Transverse colon (tissue), 4 donors: ENCODE measurements around the gene GABBR2. TPM values are rescaled to one million over a fixed set of nuclear protein-coding genes. Genes with fewer than 3 reads are reported as not detected.

Experiments
- DNase-seq: peaks from one replicate; pipeline ENCODE4 v3.0.0-alpha.2; 2019
- H3K27ac ChIP-seq, 4 donors: fragments of 200-600 bp; sonication (generic); 2 replicates each; pipeline ENCODE4 v1.5.1; 2016 to 2018; ENCODE audit warnings: inconsistent platforms in 4 of 4
- H3K27me3 ChIP-seq: fragments of 200-600 bp; sonication (generic); 2 replicates; pipeline ENCODE4 v1.5.1; 2017; ENCODE audit warnings: inconsistent platforms
- H3K36me3 ChIP-seq, 4 donors: fragments of 200-600 bp; sonication (generic); 2 replicates each; pipeline ENCODE4 v1.5.1; 2017 to 2019; ENCODE audit warnings: inconsistent platforms in 4 of 4
- H3K4me1 ChIP-seq, 4 donors: fragments of 200-600 bp; sonication (generic); 2 replicates each; pipeline ENCODE4 v1.5.1; 2017 to 2020; ENCODE audit warnings: inconsistent platforms in 4 of 4
- H3K4me3 ChIP-seq, 4 donors: fragments of 200-600 bp; sonication (generic); 1 replicate in 1 of 4; 2 replicates in 3 of 4; pipeline versions ENCODE4 v1.5.1 to v1.6.1; 2017 to 2019; ENCODE audit warnings: inconsistent platforms in 4 of 4
- H3K9me3 ChIP-seq, 2 donors: fragments of 200-600 bp; sonication (generic); 2 replicates each; pipeline ENCODE4 v1.5.1; 2017 to 2019; ENCODE audit warnings: inconsistent platforms in 2 of 2
- EP300 ChIP-seq: sonication (generic); formaldehyde crosslinking; IDR thresholded peaks from one replicate; pipeline ENCODE4 v1.6.1; 2017; ENCODE audit warnings: antibody characterized with exemption, low read depth
- POLR2A ChIP-seq: fragments of 450-650 bp; IDR thresholded peaks from one replicate; pipeline ENCODE4 v1.6.1; 2016; ENCODE audit warnings: antibody characterized with exemption, mild to moderate bottlenecking, moderate library complexity
- POLR2AphosphoS5 ChIP-seq, 3 donors: sonication (generic); formaldehyde crosslinking; IDR thresholded peaks; one replicate each; pipeline ENCODE4 v1.6.1; 2016; ENCODE audit warnings: antibody characterized with exemption in 3 of 3
- WGBS, 2 donors: methylation state at CpG; one replicate each; pipeline ENCODE4 v1.1.5; 2018; ENCODE audit warnings: low coverage in 1 of 2; 5-methylcytosine and 5-hydroxymethylcytosine counted together
- in situ Hi-C, 4 donors: fragments of 200-750 bp; cut with MboI; loops; one replicate each; pipeline versions ENCODE4 v1.15.0 to v1.15.1; 2017; ENCODE audit warnings: low sequenced_read_pairs in 3 of 4, low pct_ligation_motif_present in 1 of 4, low pct_unique_long_range_greater_than_20kb in 1 of 4
- intact Hi-C: fragments of 100-400 bp; cut with DNase I; formaldehyde crosslinking; loops from one replicate; pipeline ENCODE4 v1.15.1; 2023; ENCODE audit warnings: low total_unique reads
- total RNA-seq, 4 donors: library from RNA; depleted of rRNA; stranded (reverse); fragments of >200 nt; gene quantifications; one replicate each; pipeline ENCODE4 v1.1.0, GENCODE V29; 2016
- TF ChIP-seq, protein P1 (sequence below), 5 experiments: fragments of 200-600 bp in 3 of 5; fragments of 450-650 bp in 2 of 5; sonication (generic) in 3 of 5; IDR thresholded peaks; 1 replicate in 2 of 5; 2 replicates in 3 of 5; pipeline ENCODE4 v1.5.1; 2016 to 2017; ENCODE audit warnings: antibody characterized with exemption in 5 of 5, inconsistent platforms in 3 of 5, mild to moderate bottlenecking in 2 of 5, moderate library complexity in 1 of 5

GABBR2 gene
- not detected for total RNA-seq

DNA sequence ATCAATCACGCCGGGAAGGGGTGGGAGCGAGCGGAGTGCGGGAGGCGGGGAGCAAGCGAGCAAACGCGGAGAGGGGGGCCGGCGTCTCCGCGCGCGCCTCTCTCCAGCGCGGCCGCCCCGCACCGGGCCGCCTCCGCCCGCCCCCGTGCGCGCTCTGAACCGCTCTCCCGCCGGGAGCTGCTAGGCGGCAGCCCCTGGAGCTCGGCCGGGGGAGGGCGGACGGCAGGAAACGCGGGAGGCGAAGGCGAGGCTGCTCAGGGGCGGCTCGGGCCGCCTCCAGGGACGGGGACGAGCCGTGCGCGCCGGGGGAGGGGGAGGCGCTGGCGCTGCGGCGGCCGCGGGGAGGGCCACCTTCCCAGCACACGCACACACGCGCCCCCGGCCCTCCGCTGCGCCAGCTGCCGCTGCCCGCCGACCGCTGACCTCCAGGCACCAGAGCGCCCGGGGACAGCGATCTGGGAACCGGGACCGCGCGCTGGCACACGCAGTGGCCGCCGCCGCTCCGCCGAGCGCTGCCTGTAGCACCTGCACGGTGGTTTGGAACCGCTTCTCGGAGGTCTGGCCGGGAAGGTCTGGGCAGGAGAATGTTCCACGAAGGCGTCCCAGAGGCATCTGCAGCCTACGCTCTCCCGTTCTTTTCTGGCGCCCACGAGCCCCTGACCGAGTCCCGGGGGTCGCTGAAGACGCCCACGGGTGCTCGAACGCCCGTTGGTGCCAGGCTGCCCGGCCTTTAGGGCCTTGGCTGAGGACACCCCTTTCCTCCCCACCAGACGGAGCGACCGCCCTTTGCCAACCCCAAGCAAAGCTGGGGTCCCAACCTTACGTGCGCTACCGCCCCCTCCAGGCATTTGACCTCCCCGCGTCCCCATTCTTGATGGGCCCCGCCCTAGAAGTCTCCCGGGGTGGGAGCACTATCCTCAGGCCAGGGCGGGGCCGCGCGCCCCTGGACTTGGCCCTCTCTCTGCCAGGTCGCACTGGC lies at the start of gene GABBR2:
GABBR2 (minus strand) TSS at position 3 of the 979 bp plus-strand sequence. CDS start 198 bp downstream, outside the sequence.
- 10% methylated on average over 61 of the region's 111 CpGs; no CpG with 5 or more reads in 1 of the 2 donors for WGBS, 2 donors
- Histone ChIP-seq H3K9me3 (no peaks in the 10 kb centered on the region), H3K4me1 (peaks cover 0 to 17% (median 10%) of the 10 kb centered on the region in 4 donors), H3K4me3 (peak within 1 kb of the TSS in 3 of 4 donors; percentile 15 to 40 (median 21)), H3K27ac (no peak within 1 kb of the TSS), H3K27me3 (peaks cover 80% of the 10 kb centered on the region), H3K36me3 (no peaks in the 10 kb centered on the region)
- TF ChIP-seq POLR2A, result no peak
- TF ChIP-seq EP300, result no peak
- TF ChIP-seq, protein P1, sequence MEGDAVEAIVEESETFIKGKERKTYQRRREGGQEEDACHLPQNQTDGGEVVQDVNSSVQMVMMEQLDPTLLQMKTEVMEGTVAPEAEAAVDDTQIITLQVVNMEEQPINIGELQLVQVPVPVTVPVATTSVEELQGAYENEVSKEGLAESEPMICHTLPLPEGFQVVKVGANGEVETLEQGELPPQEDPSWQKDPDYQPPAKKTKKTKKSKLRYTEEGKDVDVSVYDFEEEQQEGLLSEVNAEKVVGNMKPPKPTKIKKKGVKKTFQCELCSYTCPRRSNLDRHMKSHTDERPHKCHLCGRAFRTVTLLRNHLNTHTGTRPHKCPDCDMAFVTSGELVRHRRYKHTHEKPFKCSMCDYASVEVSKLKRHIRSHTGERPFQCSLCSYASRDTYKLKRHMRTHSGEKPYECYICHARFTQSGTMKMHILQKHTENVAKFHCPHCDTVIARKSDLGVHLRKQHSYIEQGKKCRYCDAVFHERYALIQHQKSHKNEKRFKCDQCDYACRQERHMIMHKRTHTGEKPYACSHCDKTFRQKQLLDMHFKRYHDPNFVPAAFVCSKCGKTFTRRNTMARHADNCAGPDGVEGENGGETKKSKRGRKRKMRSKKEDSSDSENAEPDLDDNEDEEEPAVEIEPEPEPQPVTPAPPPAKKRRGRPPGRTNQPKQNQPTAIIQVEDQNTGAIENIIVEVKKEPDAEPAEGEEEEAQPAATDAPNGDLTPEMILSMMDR (IDR thresholded peaks at IDR 0.05), result no peak
- TF ChIP-seq POLR2AphosphoS5 (IDR thresholded peaks at IDR 0.05), result no peak
- in situ Hi-C loops, result no loop called here
- intact Hi-C loops, result no loop called here
- DNase-seq, result no peak

DNA sequence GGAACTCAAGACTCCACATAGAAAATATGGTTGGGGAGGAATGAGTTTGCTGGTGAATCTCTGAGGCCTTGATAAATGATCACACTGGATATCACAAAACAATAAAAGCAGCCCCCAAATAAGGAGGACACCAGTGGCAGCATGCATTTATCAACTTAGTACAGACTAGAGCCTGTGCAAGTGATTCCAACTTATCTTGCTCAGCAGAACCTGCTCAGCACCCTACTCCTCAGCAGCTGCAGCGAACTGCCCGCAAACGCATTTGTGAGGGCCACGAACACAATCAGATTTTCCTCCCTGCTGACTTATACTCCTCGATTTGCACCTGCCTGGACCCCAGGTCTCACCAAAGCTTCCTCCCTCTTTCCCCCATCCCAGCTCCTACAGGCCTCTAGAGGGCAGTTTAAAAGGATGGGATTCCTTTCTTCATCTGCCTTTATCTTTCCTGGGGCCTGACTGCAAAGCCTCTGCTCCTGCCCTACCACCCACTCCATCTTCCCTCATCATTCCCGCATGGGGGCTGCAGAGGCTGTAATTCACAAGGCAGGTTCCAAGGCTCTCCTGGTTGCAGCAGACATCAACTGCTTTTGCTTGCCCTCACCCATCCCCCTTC lies 46.4 kb upstream of the GABBR2 start:
- no peak overlapping the region for H3K27ac ChIP-seq
- H3K9me3 ChIP-seq, result no peaks in the 10 kb centered on the region
- intact Hi-C loops (no loop called here), in situ Hi-C loops (no loop called here)
- H3K27me3 ChIP-seq, result no peaks in the 10 kb centered on the region
- no peak for DNase-seq
- WGBS, 2 donors, result 95 to 100% methylated on average over 1 to 6 of the region's 6 CpGs
- peaks cover 0 to 24% (median 5%) of the 10 kb centered on the region in 4 donors for H3K36me3 ChIP-seq
- TF ChIP-seq POLR2A, result no peak
- TF ChIP-seq EP300, result no peak
- TF ChIP-seq POLR2AphosphoS5 (IDR thresholded peaks at IDR 0.05), result no peak
- TF ChIP-seq, protein P1 (IDR thresholded peaks at IDR 0.05), result no peak
- H3K4me3 ChIP-seq, result no peak overlapping the region
- no peaks in the 10 kb centered on the region for H3K4me1 ChIP-seq

DNA sequence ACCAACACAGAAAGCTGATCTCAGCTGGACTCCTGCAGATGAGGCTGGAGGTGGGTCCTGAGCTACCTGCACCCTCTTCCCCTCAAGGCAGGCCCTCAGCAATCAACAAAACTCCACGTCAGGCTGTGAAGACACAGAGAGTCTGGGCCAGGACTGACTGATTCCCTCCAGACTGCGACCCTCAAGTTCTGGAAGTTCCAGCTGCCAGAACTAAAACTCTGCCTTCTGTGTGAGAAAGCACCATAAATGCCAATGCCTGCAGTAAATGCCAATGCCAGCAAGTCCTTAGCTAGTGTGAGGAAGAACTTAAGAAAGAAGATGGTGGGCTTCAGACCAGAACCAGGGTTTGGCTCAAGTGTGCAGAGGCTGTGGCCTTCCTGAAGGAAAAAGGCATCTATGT lies 42.5 kb upstream of the GABBR2 start:
- H3K27ac ChIP-seq, result no peak overlapping the region
- no peak overlapping the region for H3K4me3 ChIP-seq
- in situ Hi-C loops (no loop called here), intact Hi-C loops (no loop called here)
- peaks cover 0 to 16% (median 2%) of the 10 kb centered on the region in 4 donors for H3K36me3 ChIP-seq
- no peak for TF ChIP-seq EP300
- TF ChIP-seq, protein P1 (IDR thresholded peaks at IDR 0.05), result no peak
- no peaks in the 10 kb centered on the region for H3K4me1 ChIP-seq
- H3K27me3 ChIP-seq, result no peaks in the 10 kb centered on the region
- no peaks in the 10 kb centered on the region for H3K9me3 ChIP-seq
- 84% methylated on average over 2 of the region's 2 CpGs; no CpG with 5 or more reads in 1 of the 2 donors for WGBS, 2 donors
- no peak for DNase-seq

DNA sequence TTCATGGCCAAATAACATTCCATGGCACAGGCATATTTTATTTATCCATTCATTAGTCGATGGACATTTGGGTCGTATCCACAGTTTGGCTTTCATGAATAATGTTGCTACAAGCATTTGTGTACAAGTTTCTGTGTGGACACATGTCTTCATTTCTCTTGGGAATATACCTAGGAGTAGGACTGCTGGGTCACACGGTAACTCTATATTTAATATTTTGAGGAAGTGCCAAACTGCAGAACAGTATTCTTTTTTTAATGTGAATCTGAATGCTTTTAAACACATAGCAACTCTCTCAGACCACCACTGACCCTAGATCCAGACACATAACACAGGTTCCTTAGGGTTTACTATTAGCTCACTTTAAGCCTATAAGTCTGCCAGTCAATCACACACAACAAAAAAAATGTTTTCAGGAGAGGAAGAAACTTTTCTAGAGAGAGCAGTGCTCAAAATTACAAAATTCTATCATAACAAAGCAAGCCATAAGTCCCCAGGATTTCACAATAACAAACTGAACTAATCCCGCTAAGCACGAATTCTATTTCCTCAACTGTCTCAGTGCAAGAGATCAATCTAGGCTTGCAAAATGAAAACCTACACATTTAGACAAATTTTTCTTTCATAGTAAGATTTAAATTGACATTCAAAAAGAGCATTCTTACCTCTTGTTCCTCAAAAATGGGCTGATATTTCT lies 41.8 kb upstream of the GABBR2 start:
- DNase-seq, result no peak
- WGBS, 2 donors, result 81 to 90% methylated on average over 5 of the region's 5 CpGs

More for the DNA sequence above, 41.8 kb upstream of the GABBR2 start:
- Histone ChIP-seq H3K4me1 (no peaks in the 10 kb centered on the region), H3K4me3 (no peak overlapping the region), H3K27ac (no peak overlapping the region), H3K27me3 (no peaks in the 10 kb centered on the region), H3K36me3 (peaks cover 0 to 16% (median 0%) of the 10 kb centered on the region in 4 donors), H3K9me3 (no peaks in the 10 kb centered on the region)
- intact Hi-C loops, result no loop called here
- TF ChIP-seq EP300, result no peak
- TF ChIP-seq, protein P1 (IDR thresholded peaks at IDR 0.05), result no peak
- TF ChIP-seq POLR2A, result no peak
- no peak for TF ChIP-seq POLR2AphosphoS5 (IDR thresholded peaks at IDR 0.05)
- in situ Hi-C loops, result no loop called here
